NCI-H748 treated with DMSO at 0.1 percent for 48 hours (cell line): ENCODE data around the gene SULT2B1.
"Not testable (repeated sequence)": the region's sequence is repeated elsewhere in the genome, so short reads cannot be mapped to it uniquely, and the experiment has no call there.

Experiments used
- DNase-seq: peaks from one replicate; lab custom pipeline; 2025; lab: John Stamatoyannopoulos, UW

Gene SULT2B1

DNA sequence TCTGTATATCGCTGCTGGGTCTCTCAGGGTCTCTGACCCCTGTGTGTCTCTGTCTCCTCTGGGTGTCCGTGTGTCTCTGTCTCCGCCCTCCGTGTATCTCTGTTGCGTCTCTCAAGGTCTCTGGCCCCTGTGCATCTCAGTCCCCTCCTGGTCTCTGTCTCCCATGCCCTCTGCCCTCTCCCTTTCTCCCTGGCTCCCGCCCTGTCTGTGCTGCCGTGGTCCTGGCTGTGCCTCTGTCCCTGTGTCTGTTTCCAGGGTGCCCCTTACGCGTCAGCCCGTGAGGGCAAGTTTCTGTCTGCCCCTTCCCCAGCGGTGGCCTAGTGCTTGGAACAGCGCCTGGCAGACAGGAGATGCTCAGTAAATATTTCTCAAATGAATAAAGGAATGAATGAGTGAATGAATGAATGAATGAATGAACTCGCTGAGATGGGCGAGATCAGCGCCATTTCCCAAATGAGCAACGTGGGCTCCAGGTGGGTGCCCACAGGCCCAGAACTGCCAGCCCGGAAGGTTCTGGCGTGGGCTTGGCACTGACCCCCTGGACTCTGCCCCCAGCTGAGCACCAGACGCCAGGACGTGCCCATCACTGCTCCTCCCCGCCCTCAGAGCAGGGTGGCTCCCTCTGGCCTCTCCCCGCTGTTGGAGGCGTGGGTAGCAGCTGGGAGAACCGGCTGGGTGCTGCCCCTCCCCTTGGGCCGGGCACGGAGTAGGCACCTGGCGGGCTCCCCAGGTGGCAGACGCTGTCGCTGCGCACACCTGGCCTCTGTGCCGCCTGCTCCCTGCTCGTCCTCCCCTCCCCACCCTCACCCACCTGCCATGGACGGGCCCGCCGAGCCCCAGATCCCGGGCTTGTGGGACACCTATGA lies at the start of gene SULT2B1:
TSS of gene SULT2B1 (plus strand) at position 736 of the 866 bp plus-strand sequence. CDS start at position 817, 81 bp downstream.
- DNase-seq = no peak

DNA sequence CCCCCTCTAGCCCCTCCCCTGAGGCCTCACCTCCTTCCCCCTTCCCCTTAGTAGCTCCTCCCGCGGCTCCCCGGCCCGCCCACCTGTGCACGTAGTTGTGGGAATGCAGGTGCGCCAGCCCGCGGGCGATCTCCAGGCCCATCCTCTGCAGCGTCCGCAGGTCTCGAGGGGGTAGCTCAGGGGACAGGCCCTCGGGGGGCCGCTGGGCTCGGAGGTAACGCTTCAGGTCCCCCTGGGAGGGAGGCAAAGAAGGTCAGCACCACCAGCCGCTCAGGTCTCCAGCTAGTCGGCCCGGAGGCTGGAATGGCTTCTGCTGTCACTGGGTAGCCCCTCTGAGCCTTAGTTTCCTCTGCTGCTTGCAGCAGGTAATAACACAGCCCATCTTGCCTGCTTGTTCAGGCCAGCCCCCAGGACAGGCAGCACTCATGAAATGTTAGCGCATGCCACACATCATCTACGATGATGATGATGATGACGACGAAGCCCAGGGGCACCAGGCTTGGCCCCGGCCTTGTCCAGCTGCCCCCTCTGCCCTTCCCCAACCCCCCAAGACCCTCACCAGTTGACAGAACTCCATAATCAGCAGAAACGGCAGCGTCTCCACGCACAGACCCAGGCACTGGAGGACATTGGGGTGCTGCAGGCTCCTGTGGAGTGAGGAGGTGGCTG lies 49.5 kb upstream of the SULT2B1 start:
- no peak for DNase-seq

DNA sequence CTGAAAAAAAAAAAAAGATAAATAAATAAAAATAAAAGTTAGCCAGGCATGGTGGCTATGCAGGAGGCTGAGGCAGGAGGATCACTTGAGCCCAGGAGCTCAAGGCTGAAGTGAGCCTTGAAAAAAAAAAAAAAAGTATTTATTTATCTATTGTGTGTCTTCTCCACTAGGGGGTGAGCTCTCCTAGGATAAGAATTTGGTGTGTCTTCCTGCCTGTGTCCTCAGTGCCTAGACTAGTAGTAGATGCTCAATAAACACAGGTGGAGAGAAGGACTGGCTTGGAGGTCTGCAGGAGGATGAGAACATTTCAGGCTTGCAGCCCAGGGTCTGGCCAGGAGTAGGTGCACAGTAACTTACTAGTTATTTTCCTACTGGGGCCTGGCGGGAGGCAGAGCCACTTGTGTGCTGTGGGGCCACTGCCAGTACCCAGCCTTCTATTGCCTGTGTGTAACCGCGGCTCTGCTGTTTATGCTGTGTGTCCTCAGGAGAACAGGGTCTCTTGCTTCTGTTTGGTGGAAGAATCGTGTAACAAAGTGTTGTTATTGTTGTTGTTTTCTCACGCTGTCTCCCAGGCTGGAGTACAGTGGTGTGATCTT lies 45.7 kb upstream of the SULT2B1 start:
- peak; percentile 59 for DNase-seq

DNA sequence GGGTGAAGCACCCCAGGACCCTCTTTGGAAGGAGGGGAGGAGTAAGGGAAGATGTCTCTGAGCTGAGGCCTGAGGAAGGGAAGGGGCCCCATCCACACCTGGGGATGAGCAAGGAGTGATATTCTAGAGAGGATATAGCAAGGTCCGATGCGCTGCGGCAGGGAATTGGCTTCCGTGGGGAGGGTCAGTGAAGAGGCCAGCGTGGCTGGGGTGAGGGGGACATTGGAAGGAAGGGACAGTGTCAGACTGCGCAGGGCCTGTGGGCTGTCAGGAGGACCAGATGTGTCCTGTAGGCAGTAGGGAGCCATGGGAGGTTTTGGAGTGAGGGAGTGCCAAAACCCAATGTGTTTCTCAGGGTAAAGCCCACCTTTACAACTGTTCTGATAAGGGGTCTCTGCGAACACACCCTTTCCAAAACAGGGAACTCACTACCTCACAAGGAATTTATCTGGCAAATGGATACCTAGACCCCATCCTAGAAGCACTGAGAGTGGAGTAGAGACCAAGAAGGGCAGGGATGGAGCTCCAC lies 44.0 kb upstream of the SULT2B1 start:
- no peak for DNase-seq

DNA sequence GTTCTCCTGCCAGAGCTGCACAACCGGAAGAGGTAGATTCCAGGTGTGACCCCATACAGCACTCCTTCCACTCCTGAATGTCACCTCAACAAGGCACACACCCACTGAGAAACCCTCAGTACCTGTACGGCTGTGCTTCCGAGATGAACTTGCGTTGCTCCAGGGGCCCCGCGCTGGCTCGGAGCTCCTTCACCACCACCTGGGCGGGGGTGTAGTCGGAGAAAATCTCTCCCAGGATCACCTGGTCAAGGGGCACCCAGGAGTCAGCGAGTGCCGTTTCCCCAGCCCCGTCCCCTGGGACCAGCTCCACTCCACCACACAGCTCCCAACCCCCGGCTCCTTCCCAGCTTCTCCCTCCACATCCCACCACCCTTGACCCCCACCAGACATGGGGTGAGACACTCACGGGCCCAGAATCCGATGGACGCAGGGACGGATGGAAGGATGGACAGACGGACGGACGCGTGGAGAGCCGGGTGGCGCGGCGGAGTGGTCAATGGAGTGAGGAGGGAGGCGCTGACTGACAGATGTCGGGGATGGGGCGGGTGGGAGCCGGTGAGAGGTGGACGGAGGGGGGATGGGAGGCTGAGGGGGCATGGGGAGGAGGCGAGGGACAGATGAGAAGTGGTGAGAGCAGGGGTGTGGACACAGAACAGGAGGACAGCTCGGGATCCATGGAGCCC lies 43.1 kb upstream of the SULT2B1 start:
- no peak for DNase-seq

DNA sequence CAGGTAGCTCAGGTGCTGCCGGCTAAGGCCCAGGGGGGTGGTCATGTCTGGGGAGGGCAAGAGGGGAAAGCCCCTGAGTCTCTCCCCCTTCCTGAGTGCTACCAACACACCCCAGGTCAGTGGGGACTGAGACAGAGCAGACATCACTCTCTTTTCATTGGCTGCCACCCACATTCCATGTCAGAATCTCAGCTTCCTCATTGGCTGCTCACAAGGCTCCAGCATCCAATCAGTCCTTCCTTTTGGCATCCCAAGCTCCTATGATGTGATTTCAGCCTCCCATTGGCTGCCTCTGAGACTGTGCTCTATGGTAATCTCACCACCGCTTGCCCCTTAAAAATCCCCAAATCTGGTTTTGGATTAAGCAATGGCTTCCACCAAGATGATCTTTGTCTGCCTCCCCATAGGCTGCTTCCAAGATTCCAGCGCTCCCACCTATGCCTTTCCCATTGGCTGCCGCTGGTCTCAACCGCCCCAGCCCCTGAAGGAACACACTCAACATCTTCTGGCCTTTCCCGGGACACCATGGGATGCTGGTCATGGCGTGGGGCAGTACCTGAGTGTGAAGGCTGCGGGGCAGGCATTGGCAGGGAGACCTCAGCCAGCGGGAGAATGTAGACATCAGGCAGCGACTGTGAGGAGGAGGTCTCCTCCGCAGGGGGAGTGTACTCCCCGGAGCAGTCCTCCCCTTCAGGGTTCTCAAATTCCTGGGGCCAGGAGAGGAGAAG lies 42.3 kb upstream of the SULT2B1 start:
- DNase-seq = no peak

DNA sequence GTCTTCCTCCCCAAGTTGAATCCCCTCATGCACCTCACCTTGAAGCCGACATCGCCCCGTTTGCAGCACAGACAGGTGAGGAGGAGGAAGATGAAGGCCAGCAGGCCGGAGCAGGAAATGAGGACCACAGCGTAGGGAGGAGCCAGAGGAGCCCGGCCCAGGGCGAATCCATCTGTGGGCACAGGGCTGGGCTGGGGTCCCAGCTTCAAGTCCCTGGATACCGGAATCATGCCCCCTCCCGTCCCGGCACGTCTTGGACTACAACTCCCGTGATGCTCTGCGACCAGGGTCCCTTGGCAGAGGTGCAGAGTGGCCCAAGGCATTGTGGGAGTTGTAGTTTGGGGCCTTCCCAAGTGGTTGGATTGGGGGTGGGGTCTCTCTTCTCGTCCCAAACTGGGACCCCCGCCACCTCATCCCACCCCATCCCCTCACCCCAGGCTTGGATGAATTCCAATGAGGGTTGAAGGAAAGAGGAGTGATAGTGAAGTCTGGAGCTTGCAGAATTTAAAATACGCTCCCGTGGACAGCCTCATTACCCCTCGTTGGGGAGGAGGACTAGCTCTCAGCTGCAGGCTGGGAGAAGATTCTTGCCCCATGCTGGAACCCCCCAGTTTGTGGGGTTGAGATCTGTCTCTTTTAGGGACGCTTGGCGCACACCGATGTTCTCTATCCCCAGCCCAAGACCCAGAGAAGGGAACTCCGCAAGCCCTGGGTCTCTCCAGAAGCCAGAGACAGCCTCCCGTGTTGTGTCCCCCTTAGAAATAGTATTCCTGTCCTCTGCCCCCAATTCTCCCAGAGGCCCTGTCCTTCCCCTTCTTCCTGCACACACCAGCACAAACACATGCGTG lies 41.3 kb upstream of the SULT2B1 start:
- peak; percentile 43 for DNase-seq

DNA sequence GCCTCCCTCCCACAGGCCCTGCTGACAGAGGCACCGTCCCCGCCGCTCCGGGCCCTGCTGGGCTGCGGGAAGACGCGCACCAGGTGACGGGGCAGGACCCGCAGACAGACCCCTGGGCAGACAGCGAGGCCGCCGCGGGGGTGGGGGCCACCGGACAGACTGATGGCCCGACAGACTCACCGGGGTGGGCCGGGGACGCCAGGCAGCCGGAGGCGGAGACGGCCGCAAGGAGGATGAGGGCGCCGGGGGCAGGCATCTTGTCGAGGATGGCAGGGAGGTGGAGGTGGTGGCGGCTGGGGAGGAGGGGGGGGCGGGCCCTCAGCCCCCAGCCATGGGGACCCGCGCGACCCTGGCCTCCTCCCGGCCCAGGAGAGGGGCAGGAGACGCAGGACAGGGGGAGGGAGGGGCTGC lies 40.6 kb upstream of the SULT2B1 start:
- no peak for DNase-seq

DNA sequence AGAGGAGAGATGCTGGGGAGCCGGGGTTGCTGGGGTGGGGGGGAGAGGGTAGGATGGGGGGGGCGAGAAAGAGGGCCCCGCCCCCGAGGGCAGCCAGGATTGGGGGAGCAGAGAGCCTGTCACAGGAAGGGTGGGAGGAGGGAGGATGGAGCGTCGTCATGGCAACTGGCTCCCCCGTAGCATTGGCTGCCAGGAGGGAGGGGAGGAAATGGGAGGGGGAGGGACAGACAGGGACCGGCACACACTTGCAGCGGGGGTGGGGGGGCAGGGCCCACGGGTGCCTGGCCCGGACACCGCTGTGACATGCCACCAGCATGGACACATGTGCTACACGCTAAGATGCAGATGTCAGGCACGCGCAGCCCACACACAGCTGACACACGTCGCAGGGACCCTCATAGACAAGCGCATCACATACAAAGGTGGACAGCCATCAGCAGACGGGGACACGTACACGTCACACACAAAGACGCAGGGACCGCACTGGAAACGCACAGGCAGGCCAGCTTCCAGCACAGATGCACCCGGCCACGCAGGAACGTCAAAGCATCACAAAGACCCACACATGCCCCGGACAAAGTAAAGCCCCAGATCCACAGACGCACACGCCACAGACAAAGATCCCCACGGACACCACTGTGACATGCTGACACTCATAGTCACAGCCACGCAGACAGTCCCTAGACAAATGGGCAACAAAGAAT lies 40.0 kb upstream of the SULT2B1 start, which contains the start of gene LMTK3:
TSS of gene LMTK3 (minus strand) at position 36 of the 704 bp plus-strand sequence. CDS start 259 bp downstream, outside the sequence.
- peak; percentile 78 for DNase-seq

DNA sequence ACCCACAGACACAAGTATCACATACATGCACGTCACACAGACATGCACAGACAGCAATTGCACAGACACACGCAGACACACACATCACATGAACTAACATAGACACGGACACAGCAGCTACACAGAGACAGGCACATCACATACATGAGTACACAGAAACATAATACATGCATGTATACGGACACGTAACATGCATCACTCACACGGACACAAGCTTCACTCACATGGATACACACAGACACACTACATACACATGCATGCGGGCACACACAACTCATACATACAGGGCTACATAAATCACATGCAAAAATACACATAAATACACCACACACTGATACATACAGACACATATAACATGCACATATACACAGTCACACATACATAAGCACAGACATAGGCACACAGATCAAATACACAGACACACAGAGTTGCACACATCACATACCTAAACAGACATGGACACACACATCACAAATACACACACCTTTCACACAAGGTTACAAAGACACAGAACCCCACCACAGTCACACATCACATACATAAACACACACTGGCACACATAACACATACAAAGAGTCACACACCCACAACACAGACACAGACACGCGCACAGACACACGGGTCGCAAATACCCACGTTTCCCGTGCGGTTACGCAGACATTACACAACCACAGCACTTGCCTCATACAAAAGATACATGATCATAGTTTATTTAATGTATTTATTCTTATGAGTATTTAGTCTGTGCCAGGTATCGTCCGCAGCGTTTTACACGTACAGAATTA lies 39.3 kb upstream of the SULT2B1 start:
- DNase-seq = no peak

DNA sequence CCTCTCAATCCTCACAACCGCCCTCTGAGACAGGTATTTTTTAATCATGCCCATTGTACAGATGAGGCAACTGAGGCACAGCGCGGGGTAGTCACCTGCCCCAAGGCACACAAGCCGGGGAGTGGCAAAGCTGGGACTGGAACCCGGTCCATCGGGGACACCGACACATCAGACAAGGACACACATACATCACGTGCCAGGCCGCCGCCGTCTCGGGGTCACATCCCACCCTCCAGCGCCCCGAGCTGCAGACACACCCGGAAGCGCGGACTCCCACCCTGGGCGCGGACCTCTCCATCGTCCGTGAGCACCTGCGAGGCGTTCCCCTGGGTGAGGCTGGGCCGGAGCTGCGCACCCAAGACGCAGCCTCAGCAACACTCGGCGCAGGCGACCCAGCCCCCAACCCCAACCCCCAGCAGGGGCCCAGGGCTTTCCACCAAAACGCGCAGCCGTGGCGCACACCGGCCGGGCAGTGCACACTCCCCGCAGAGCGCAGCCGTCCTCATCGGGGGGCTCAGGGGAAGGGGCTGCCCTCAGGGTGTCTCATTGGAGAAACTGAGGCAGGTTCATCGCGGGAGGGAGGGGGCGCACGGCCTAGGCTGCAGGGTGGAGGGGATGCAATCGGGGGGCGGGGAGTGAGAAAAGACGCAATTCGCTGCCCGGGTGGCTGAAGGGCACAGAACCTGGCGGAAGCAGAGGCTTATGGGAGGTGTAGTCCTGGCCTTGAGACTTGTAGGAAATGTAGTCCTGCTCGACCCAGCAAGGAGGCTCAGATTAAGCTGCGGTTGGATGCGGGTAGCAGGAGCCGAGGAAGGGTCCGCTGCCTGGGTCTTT lies 38.5 kb upstream of the SULT2B1 start:
- peak; percentile 88 for DNase-seq

DNA sequence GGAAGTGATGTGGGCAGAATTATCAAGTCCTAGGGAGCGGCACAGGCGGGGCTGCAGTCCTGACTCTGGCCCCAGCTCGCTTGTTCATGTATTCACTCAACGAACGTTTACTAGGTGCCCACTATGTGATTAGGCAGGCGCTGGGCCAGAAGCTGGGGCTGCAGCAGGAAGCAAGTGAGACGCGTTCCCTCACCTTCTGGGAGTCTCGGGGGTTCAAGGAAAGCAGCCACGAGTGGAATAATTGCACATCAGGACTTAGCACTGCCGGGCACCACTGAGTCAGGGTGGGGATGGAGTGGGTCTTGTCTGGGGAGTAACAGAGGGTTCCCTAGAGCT lies 37.9 kb upstream of the SULT2B1 start:
- DNase-seq = no peak

DNA sequence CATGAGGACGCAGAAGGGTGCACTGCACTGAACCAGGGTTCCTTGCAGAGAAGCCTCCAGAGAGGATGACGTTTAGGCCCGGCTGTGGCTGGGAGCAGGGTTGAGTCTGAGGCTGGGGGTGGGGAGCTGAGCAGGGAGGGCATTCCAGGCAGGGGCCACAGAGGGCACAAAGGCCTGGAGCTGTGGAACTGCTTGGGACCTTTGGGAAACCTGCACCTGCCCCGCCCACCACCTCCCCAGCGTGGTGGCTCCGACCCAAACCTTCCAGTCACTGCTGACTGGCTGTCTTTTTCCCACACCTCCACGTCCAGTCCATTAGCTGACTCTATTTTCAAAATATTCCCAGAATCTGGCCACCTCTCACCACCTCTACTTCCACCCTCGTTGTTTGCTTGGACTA lies 35.4 kb upstream of the SULT2B1 start:
- no peak for DNase-seq

DNA sequence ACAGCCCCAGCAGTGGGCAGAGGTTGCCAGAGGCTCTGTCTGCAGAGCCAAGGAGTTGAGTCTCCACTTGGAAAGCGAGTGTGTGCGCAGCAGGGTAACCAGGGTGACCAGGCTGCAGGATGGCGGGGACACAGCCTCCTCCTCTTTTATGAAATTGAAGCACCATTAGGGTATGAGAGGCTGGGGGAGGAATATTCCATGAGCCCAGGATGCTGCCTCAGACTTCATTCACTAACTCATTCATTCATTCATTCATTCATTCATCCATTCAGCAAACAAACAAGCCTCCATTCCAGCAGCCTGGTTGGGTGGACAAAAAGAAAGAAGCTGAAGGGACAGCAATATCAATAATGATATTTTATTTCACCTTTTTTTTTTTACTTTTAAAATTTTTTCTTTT lies 33.8 kb upstream of the SULT2B1 start:
- DNase-seq = no peak

DNA sequence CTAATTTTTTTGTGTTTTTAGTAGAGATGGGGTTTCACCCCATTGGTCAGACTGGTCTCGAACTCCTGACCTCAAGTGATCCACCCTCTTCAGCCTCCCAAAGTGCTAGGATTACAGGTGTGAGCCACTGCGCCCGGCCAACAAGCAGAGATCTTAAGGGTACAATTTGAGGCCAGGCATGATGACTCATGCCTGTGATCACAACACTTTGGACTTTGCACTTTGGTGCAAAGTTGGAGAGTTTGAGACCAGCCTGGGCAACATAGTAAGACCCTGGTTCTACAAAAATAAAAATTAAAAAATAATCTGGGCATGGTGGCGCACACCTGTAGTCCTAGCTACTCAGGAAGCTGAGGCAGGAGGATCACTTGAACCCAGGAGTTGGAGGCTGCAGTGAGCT lies 32.5 kb upstream of the SULT2B1 start:
- DNase-seq = not testable (repeated sequence)

DNA sequence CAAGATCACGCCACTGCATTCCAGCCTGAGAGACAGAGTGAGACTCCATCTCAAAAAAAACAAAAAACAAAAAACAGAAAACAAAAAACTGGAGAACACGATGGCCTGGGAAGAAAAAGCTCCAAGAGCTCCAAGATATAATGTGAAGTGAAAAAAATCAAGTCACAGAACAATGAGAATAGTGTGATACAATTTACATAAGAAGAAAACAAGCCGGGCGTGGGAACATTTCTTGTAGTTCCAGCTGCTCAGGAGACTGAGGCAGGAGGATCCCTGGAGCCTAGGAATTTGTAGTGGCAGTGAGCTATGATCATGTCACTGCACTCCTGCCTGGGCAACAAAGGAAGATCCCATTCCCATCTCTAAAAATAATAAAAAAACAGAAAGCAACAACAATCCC lies 31.8 kb upstream of the SULT2B1 start:
- no peak for DNase-seq

DNA sequence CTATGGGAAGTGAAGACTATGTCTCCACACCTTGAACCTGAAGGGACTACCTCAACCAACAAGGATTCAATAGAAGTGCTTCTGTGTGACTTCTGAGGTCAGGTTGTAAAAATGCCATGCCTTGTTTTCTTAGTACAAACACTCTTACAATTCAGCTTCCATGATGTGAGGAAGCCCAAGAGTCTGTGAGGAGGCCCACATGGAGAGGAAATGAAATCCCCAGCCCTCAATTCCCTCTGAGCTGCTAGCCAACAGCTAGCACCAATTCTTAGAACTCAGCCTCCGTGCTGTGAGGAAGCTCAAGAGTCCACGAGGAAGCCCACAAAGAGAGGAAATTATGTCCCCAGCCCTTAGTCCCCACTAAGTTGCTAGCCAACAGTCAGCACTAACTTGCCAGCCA lies 27.8 kb upstream of the SULT2B1 start:
- DNase-seq = no peak

DNA sequence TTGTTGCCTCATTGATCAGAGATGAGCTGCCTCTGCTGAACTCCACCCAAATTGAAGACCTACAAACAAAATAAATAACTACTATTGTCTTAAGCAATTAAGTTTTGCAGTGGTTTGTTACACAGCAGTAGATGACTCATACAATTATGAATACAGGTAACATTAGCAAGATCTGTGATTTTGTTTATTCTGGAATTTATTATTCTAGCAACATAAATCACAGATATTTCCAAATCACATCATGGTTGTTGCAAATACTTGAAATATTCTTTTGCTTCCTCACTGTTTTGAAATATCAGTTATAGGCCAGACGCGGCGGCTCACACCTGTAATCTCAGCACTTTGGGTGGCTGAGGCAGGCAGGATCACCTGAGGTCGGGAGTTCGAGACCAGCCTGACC lies 27.2 kb upstream of the SULT2B1 start:
- DNase-seq = no peak
